ENCODE data around the gene GOLGA7B.
"Not testable (repeated sequence)": the region's sequence is repeated elsewhere in the genome, so short reads cannot be mapped to it uniquely, and the experiment has no call there.

GOLGA7B gene

DNA sequence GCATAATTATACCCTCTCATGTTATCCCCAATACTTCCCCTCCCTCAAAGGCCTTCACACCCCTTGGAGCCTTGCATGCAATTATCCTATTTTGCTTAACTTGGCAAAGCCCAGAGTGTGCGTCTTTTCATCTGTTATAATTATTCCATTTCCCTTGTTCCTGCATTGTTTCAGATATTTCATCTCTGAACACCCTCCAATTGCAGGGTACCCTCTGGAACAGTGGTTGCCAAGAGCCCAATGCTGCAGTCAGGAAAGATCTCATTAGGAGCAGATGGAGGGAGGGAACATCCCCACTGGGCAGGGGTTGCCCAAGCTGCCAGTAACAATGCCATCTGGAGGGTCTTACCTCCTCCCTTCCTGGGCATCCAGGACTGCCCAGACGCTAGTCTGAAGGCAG, 18.4 kb upstream of the GOLGA7B start:
- no peak for DNase-seq (ENCODE audit: low read depth in 3 of 3)

GRCh38 chr10:97836446-97836845, 13.2 kb upstream of the GOLGA7B start:
- no peak for DNase-seq (ENCODE audit: low read depth in 3 of 3)

DNA sequence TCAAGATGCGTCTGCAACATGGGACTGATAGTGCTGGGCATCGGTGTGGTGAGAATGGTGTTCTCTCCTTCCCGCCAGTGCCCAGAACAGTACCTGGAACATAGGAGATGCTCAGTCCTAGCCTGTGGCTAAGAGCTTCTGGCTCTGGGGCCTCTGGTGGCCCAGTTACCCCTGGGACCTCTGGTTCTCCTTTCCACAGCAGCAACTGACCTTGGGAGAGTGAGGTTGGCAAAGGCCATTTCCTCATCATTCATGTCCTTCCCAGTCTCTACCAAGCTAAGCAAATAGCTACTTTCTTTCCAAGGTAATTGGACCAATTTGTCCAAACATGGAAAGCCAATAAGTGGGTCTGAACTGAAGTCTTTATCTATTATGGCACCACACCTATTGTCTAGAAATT, 11.6 kb upstream of the GOLGA7B start:
- DNase-seq (ENCODE audit: low read depth in 3 of 3), result no peak

GRCh38 chr10:97841166-97841565, 8.5 kb upstream of the GOLGA7B start:
- DNase-seq (ENCODE audit: low read depth in 3 of 3), result not testable (repeated sequence)

DNA sequence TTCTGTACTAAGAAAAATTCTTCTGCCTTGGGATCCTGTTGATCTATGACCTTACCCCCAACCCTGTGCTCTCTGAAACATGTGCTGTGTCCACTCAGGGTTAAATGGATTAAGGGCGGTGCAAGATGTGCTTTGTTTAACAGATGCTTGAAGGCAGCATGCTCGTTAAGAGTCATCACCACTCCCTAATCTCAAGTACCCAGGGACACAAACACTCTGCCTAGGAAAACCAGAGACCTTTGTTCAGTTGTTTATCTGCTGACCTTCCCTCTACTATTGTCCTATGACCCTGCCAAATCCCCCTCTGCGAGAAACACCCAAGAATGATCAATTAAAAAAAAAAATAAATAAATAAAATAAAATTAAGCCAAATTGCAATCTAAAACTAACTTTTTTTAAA, 7.5 kb upstream of the GOLGA7B start:
- not testable (repeated sequence) for DNase-seq (ENCODE audit: low read depth in 3 of 3)

DNA sequence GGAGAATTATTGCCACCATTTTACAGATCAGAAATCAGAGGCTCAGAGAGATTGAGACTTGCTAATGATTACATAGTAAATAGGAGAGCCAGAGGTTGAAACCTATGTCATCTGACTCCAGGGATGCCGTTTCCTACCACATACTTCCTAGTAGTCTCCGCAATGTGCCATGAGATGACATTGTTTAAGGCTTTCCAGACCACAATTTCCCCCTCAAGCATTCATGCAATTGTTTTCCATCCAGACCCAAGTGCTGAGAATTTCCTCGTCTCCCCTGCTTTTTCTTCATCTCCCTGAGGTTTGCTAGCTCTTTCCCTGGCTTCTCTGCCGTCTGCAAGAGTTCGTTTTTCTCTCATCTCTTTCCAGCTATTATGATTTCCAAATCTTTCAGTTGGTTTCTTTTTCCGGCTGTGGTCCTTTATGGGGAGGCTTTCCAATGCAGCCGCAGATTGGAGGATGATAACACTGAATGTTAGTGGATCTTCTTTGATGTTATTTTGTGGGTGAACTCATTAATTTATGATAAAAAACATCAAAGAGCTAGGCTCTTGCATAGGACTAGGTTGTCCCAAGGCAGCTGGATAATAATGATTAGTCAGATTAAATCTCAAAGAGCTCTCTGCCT, 6.9 kb upstream of the GOLGA7B start:
- no peak for DNase-seq (ENCODE audit: low read depth in 3 of 3)

- no peak for DNase-seq (ENCODE audit: low read depth in 3 of 3)
Measured at GRCh38 chr10:97843281-97843671, 6.4 kb upstream of the GOLGA7B start.

GRCh38 chr10:97843972-97844371, 5.7 kb upstream of the GOLGA7B start:
- not testable (repeated sequence) for DNase-seq (ENCODE audit: low read depth in 3 of 3)

DNA sequence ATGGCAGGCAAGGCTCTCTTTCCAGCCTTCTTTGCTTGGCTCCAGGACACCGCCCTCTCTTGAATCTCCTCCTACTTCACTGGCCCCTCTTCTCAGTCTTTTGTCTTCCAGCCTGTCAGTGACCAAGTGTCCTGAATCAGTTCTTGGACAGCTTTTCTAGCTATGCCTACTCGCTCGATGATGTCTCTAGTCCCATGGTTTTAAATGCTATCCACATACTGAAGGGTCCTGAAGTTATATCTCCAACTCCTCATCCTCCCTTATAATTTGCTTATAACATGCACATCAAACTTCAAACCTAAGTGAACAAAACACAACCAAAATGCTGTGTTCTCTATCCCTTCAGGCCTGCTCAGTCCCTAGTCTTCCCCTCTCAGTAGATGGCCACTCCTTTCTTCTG, 5.0 kb upstream of the GOLGA7B start:
- no peak for DNase-seq (ENCODE audit: low read depth in 3 of 3)

- DNase-seq (ENCODE audit: low read depth in 3 of 3), result no peak
Measured at GRCh38 chr10:97849103-97849686, 448 bp upstream of the GOLGA7B start.

- no peak for DNase-seq (ENCODE audit: low read depth in 3 of 3)
Measured at GRCh38 chr10:97850446-97850845, 803 bp downstream of the GOLGA7B start.

DNA sequence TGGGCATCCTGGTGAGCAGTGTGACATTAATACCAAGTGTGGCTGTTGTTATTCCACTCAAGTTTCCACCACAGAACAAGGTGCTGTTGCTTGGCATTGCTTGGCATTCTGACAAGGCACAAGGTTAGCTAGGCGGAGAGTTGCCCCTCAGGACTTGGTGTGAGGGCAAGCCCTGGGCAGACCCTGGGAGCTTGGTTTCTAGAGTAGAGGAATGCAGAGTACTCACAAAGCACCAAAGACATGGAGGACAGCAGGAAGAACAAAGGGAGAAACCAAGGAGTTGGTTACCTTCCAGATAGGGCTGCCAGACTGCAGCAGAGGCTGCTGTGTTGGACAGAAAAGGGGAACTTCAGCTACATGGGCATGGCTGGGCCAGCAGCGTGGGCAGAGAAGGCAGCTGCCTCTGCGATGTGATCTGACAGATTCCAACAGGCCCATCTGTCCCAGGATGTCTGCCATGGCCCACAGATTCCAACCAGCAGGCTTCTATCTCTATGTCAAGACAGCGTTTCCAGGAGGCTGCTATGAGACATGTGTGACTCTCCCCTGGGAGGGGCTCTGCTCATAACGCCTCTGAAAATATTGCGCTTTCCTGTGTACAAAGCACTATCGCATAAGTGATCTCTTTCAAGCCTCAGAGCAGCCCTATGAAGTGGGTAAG, 1.8 kb downstream of the GOLGA7B start:
- no peak for DNase-seq (ENCODE audit: low read depth in 3 of 3)

- no peak for DNase-seq (ENCODE audit: low read depth in 3 of 3)
Measured at GRCh38 chr10:97852277-97852676, 2.6 kb downstream of the GOLGA7B start.

DNA sequence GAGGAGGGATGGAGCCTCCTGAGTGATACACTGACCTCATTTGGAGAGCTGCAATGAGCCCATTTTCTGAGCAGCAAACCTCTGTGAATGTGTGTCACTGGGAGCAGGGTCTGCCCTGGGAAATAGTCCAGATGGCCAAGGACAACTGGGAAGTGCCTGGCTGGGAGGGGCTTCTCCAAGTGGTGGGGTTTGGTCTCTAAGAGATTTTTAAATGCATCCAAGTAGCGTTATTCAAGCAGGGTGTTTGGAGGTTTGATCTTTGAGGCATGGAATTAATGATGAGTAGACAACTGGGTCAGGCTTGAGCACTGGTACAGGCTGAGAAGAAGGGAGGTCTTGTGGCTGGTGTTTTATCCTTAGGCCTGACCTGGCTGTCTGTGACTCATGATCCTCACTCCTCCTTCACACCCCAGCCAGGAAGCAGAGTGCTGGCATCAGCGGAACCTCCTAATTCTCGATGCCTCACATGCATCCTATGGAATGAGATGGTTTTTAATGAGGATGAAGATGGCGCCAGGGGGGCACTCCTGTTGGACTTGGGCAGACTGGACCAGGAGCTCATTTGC, 3.3 kb downstream of the GOLGA7B start:
- DNase-seq (ENCODE audit: low read depth in 3 of 3), result no peak

DNA sequence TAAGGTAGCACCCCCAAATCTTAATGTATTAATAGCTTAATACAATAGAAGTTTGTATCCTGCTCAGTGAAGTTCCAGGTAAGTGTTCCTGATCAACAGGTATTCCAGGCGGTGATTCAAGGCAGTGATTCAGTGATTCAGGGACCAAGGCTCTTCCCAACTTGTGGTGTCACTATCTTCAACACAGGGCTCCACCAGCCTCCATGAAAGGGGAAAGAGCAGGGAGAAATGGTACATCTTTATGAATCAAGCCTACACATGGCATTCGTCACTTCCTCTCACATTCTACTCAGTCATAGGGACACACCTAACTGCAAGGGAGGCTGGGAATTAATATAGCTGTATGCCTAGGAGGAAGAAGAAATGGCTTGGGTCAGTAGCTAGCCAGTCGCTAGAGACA, 5.1 kb downstream of the GOLGA7B start:
- DNase-seq (ENCODE audit: low read depth in 3 of 3), result no peak

- DNase-seq (ENCODE audit: low read depth in 3 of 3), result no peak
Measured at GRCh38 chr10:97858001-97858439, 8.4 kb downstream of the GOLGA7B start.

DNA sequence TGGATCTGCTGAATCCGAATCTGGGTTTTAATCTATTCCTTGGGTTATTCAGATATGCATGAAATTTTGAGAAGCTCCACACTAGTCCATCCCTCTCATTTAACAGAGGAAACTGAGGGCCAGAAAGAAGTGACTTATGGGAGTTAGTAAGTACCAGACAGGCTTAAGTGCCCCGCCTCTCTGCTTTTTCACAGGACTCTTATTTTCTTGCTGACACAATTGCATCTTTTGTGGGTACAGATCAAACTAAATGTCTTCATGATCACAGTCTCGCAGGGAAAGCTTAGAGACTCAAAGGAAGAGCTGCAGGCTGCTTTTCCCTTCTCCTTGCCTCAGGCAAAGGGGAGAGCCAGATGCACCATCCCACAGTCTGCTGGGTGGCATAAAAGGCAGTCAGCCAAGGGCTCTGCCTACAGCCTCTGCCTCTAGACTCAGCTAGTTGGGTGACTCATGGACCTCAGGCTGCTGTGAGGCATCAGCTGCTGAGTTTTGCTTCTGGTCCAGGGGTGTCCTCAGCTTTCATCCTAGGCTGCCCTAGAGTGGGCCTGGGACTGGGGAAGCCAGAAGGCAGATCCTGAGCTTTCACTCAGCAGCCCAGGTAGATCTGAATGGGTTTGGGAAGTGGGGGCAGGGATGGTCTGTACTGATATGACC, 11.6 kb downstream of the GOLGA7B start:
- DNase-seq (ENCODE audit: low read depth in 3 of 3), result no peak

GRCh38 chr10:97861924-97862323, 12.3 kb downstream of the GOLGA7B start:
- no peak for DNase-seq (ENCODE audit: low read depth in 3 of 3)

- no peak for DNase-seq (ENCODE audit: low read depth in 3 of 3)
Measured at GRCh38 chr10:97863808-97864207, 14.2 kb downstream of the GOLGA7B start.

DNA sequence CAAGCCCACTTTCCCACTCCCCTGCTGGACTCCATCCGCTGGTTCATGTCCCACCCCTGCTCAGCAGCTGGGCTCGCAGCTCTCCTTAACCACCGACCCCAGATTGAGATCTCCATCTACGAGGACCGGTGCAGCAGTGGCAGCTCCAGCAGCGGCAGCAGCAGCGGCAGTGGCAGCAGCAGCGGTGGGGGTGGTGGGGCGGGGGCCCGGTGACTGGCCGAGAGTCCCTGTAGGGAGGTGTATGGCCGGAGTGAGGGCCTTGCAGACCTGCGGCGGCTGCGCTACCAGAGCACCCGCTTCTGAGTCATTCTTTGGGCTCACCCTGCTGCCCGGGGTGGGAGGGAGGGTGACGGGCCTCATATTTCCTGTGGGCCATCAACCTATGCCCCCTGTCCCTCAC, 15.8 kb downstream of the GOLGA7B start:
- no peak for DNase-seq (ENCODE audit: low read depth in 3 of 3)

- no peak for DNase-seq (ENCODE audit: low read depth in 3 of 3)
Measured at GRCh38 chr10:97866524-97867219, 17.0 kb downstream of the GOLGA7B start.
